Measurements from ENCODE around the gene CACNB4. TPM values are rescaled to one million over a fixed set of nuclear protein-coding genes. Genes with fewer than 3 reads are reported as not detected.

Gene CACNB4
- total RNA-seq, 2 donors from 2014 or later, result 15.4 to 40.6 TPM

DNA sequence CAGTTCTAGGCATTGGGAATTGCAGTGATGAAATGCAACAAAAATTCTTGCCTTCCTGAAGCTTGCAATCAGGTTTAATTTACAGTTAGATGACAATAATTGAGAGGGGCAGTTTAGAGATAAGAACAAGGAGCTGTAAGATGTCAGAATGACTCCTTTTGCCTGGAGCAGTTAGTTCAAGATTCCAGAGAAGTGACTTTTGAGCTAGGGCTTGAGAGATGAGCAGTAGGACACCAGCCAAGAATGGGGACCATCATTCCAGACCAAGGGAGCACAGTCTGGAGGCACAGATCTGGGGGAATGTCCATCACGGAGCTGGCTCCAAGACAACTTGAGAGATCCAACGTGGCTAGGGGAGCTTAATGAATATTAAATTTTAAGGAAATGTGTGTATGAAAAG, 26.8 kb downstream of the CACNB4 start:
- Histone ChIP-seq H3K9me3 (no peaks in the 10 kb centered on the region), H3K27ac (no peak overlapping the region), H3K4me1 (replicated peaks) (no peaks in the 10 kb centered on the region), H3K4me3 (no peak overlapping the region), H3K36me3 (no peaks in the 10 kb centered on the region), H3K27me3 (replicated peaks; ENCODE audit: insufficient read depth) (no peaks in the 10 kb centered on the region)
- TF ChIP-seq POLR2AphosphoS5 (IDR thresholded peaks at IDR 0.05) (no peak), CTCF (IDR thresholded peaks at IDR 0.05) (no peak), POLR2A (IDR thresholded peaks at IDR 0.05) (no peak)
- DNase-seq (ENCODE audit: low spot score), result no peak
- intact Hi-C loops (cut with DNase I), result no loop called here
- WGBS, result 94% methylated on average over 2 of the region's 2 CpGs

GRCh38 chr2:152071518-152071917, 27.3 kb downstream of the CACNB4 start:
- no peaks in the 10 kb centered on the region for H3K4me1 ChIP-seq (replicated peaks)
- intact Hi-C loops (cut with DNase I), result no loop called here
- no peak for DNase-seq (ENCODE audit: low spot score)
- H3K27ac ChIP-seq, result no peak overlapping the region
- no peak overlapping the region for H3K4me3 ChIP-seq
- TF ChIP-seq POLR2A (IDR thresholded peaks at IDR 0.05), result no peak
- no peak for TF ChIP-seq CTCF (IDR thresholded peaks at IDR 0.05)
- TF ChIP-seq POLR2AphosphoS5 (IDR thresholded peaks at IDR 0.05), result no peak
- no peaks in the 10 kb centered on the region for H3K27me3 ChIP-seq (replicated peaks; ENCODE audit: insufficient read depth)
- no peaks in the 10 kb centered on the region for H3K9me3 ChIP-seq
- WGBS, result 93% methylated on average over 1 of the region's 1 CpG
- H3K36me3 ChIP-seq, result no peaks in the 10 kb centered on the region

DNA sequence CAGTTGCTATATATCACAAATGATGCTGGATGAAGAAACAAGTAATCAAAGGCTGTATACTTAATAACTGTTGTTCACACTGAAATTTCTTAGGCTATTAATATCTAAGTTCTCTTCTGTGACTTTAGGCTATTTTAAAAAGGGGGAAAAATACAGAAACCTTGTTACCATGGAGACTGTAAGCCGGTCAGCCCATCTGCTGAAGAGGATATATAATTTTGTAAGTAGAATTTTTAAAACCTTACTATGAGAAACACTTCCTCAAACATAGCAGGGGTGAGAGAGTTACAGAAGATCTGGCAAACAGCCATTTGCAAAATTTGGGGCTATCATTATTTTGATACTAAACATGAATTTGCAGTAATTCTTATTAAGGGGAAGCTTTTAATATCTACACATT, 27.8 kb downstream of the CACNB4 start:
- Histone ChIP-seq H3K27me3 (replicated peaks; ENCODE audit: insufficient read depth) (no peaks in the 10 kb centered on the region), H3K4me3 (no peak overlapping the region), H3K36me3 (no peaks in the 10 kb centered on the region), H3K4me1 (replicated peaks) (no peaks in the 10 kb centered on the region), H3K9me3 (no peaks in the 10 kb centered on the region), H3K27ac (no peak overlapping the region)
- intact Hi-C loops (cut with DNase I), result no loop called here
- WGBS, result 73% methylated on average over 1 of the region's 1 CpG
- DNase-seq (ENCODE audit: low spot score), result no peak
- no peak for TF ChIP-seq POLR2A (IDR thresholded peaks at IDR 0.05)
- no peak for TF ChIP-seq POLR2AphosphoS5 (IDR thresholded peaks at IDR 0.05)
- no peak for TF ChIP-seq CTCF (IDR thresholded peaks at IDR 0.05)

- H3K9me3 ChIP-seq, result no peaks in the 10 kb centered on the region
- no peaks in the 10 kb centered on the region for H3K36me3 ChIP-seq
- H3K27ac ChIP-seq, result no peak overlapping the region
- 38% methylated on average over 2 of the region's 2 CpGs for WGBS
- intact Hi-C loops (cut with DNase I), result no loop called here
- TF ChIP-seq POLR2AphosphoS5 (IDR thresholded peaks at IDR 0.05), result no peak
- TF ChIP-seq CTCF (IDR thresholded peaks at IDR 0.05), result no peak
- no peak for TF ChIP-seq POLR2A (IDR thresholded peaks at IDR 0.05)
- H3K27me3 ChIP-seq (replicated peaks; ENCODE audit: insufficient read depth), result no peaks in the 10 kb centered on the region
- H3K4me3 ChIP-seq, result no peak overlapping the region
- no peak for DNase-seq (ENCODE audit: low spot score)
- H3K4me1 ChIP-seq (replicated peaks), result peaks cover 2% of the 10 kb centered on the region
These were observed 30.6 kb downstream of the CACNB4 start for GRCh38 chr2:152068226-152068625.

GRCh38 chr2:152067823-152068222, 31.0 kb downstream of the CACNB4 start:
- 61% methylated on average over 1 of the region's 1 CpG for WGBS
- H3K9me3 ChIP-seq, result no peaks in the 10 kb centered on the region

More at GRCh38 chr2:152067823-152068222, 31.0 kb downstream of the CACNB4 start:
- intact Hi-C loops (cut with DNase I), result no loop called here
- no peak overlapping the region for H3K4me3 ChIP-seq
- peaks cover 5% of the 10 kb centered on the region for H3K4me1 ChIP-seq (replicated peaks)
- TF ChIP-seq POLR2A (IDR thresholded peaks at IDR 0.05), result no peak
- no peak for TF ChIP-seq CTCF (IDR thresholded peaks at IDR 0.05)
- no peak for TF ChIP-seq POLR2AphosphoS5 (IDR thresholded peaks at IDR 0.05)
- no peak overlapping the region for H3K27ac ChIP-seq
- no peak for DNase-seq (ENCODE audit: low spot score)
- no peaks in the 10 kb centered on the region for H3K36me3 ChIP-seq
- no peaks in the 10 kb centered on the region for H3K27me3 ChIP-seq (replicated peaks; ENCODE audit: insufficient read depth)

Data from prostate gland (tissue), 2 donors.